Adrenal gland (tissue), 12 donors: ENCODE data around the gene DNAL4. TPM values are rescaled to one million over a fixed set of nuclear protein-coding genes. Genes with fewer than 3 reads are reported as not detected.
A peak's percentile ranks its signal among the peaks of the same experiment; 100 is the strongest.

Experiments
- DNase-seq, 7 donors: peaks; one replicate each; pipeline ENCODE4 v3.0.0-alpha.2; 2019 to 2020
- H3K27ac ChIP-seq, 5 donors: fragments of 200-600 bp; sonication (generic) in 4 of 5; 1 replicate in 3 of 5; 2 replicates in 2 of 5; pipeline versions ENCODE4 v1.5.1 to v1.8.0; 2016 to 2020; ENCODE audit warnings: mild to moderate bottlenecking in 1 of 5
- H3K27me3 ChIP-seq: fragments of 200-600 bp; 2 replicates; pipeline ENCODE4 v1.8.0; 2021
- H3K36me3 ChIP-seq, 2 donors: fragments of 200-600 bp; replicated peaks in 1 of 2; 1 replicate in 1 of 2; 2 replicates in 1 of 2; pipeline versions ENCODE4 v1.5.1 to v1.8.0; 2018 to 2022
- H3K4me1 ChIP-seq, 2 donors: fragments of 200-600 bp; replicated peaks in 1 of 2; 1 replicate in 1 of 2; 2 replicates in 1 of 2; pipeline versions ENCODE4 v1.5.1 to v1.8.0; 2018 to 2021
- H3K4me3 ChIP-seq, 4 donors: fragments of 200-600 bp; sonication (generic) in 3 of 4; one replicate each; pipeline ENCODE4 v1.5.1; 2016 to 2018
- H3K9me3 ChIP-seq, 3 donors: fragments of 200-600 bp; sonication (generic) in 1 of 3; replicated peaks in 1 of 3; 1 replicate in 2 of 3; 2 replicates in 1 of 3; pipeline versions ENCODE4 v1.5.1 to v1.8.0; 2016 to 2021
- CTCF ChIP-seq, 6 experiments: fragments of 450-650 bp in 4 of 6; fragments of 200-600 bp in 2 of 6; sonication (generic) in 1 of 6; IDR thresholded peaks; 1 replicate in 5 of 6; 2 replicates in 1 of 6; pipeline versions ENCODE4 v1.5.1 to v1.8.0; 2016 to 2021; ENCODE audit warnings: antibody characterized with exemption in 6 of 6, mild to moderate bottlenecking in 2 of 6, moderate library complexity in 1 of 6
- POLR2A ChIP-seq, 2 donors: fragments of 450-650 bp; IDR thresholded peaks; one replicate each; pipeline ENCODE4 v1.6.1; 2017; ENCODE audit warnings: antibody characterized with exemption in 2 of 2, mild to moderate bottlenecking in 2 of 2, moderate library complexity in 1 of 2
- WGBS, 4 donors: extraction: QIAGEN DNeasy Blood & Tissue Kit in 2 of 4; methylation state at CpG; one replicate each; pipeline versions ENCODE4 v1.1.5 to v1.1.7; 2013 to 2017; 5-methylcytosine and 5-hydroxymethylcytosine counted together
- intact Hi-C, 2 donors: fragments of 100-400 bp; cut with DNase I; formaldehyde crosslinking; loops; one replicate each; pipeline versions ENCODE4 v1.14.1 to v1.15.0; 2022 to 2023
- polyA plus RNA-seq, 3 donors: library from polyadenylated mRNA; stranded (reverse); fragments of 200-250 nt in 2 of 3; fragments of 350-450 nt in 1 of 3; fragmentation: Illumina TruSeq in 1 of 3; extraction: RNeasy Lipid Tissue Mini Kit (QIAGEN cat#74804) in 1 of 3; gene quantifications; one replicate each; pipeline ENCODE4 v1.2.3, GENCODE V29; 2013 to 2014
- total RNA-seq, 9 donors: library from RNA; depleted of rRNA in 4 of 9; stranded (reverse); fragments of >200 nt in 4 of 9; fragments of 120-200 nt in 1 of 9; fragmentation: NEBNext Ultra II Directional in 1 of 9; extraction: Animal tissue kit (Norgen Biotek cat#: 25700) in 1 of 9; gene quantifications; one replicate each; pipeline versions ENCODE4 v1.1.0 to v1.2.4, GENCODE V29; 2013 to 2023
- donor health status: healthy with polysubstance abuse.
- donor health status: Bipolar disorder and iron deficiency.
- donor health status: DM: yes; HTN: yes; CAD: no.
- donor health status: DM: no; HTN: no; CAD: no.
- donor health status: DM: no; HTN: no; CAD: no.
- donor health status: DM: yes; HTN: yes; CAD: no.

Gene DNAL4
- total and polyA plus RNA-seq, 12 donors = 11.8 to 29.8 (median 19.1) TPM

GRCh38 chr22:38793317-38793716 lies 626 bp downstream of the DNAL4 start:
- peaks cover 15 to 21% of the 10 kb centered on the region in 2 donors for H3K4me1 ChIP-seq
- peak overlapping the region; percentile 72 to 85 (median 78) for H3K4me3 ChIP-seq
- H3K9me3 ChIP-seq = no peaks in the 10 kb centered on the region
- intact Hi-C loops = no loop called here
- TF ChIP-seq CTCF (IDR thresholded peaks at IDR 0.05) = no peak
- peaks cover 0 to 4% of the 10 kb centered on the region in 2 donors for H3K36me3 ChIP-seq
- no peaks in the 10 kb centered on the region for H3K27me3 ChIP-seq
- WGBS, 4 donors = 23 to 27% (median 24%) methylated on average over 7 to 9 of the region's 9 CpGs
- H3K27ac ChIP-seq = peak overlapping the region in 4 of 5 donors; percentile 53 to 85 (median 68)
- DNase-seq = no peak

- DNase-seq = no peak
- no peak for TF ChIP-seq CTCF (IDR thresholded peaks at IDR 0.05)
- no peak for TF ChIP-seq POLR2A (IDR thresholded peaks at IDR 0.05)
- Histone ChIP-seq H3K27me3 (no peaks in the 10 kb centered on the region), H3K4me1 (peaks cover 20 to 26% of the 10 kb centered on the region in 2 donors), H3K27ac (peak overlapping the region in 2 of 5 donors; percentile 74 to 85), H3K36me3 (peaks cover 0 to 4% of the 10 kb centered on the region in 2 donors), H3K4me3 (peak overlapping the region in 1 of 4 donors; percentile 72), H3K9me3 (no peaks in the 10 kb centered on the region)
- 47 to 54% (median 50%) methylated on average over 4 of the region's 4 CpGs for WGBS, 4 donors
- intact Hi-C loops = no loop called here
Observed at GRCh38 chr22:38792833-38793232, 1.1 kb downstream of the DNAL4 start.

GRCh38 chr22:38789606-38790005 lies 4.3 kb downstream of the DNAL4 start:
- 85 to 90% (median 87%) methylated on average over 4 of the region's 4 CpGs for WGBS, 4 donors
- Histone ChIP-seq H3K27ac (peak overlapping the region; percentile 55 to 90 (median 84)), H3K4me1 (peaks cover 44 to 59% of the 10 kb centered on the region in 2 donors), H3K4me3 (no peak overlapping the region), H3K36me3 (peaks cover 0 to 4% of the 10 kb centered on the region in 2 donors), H3K9me3 (no peaks in the 10 kb centered on the region), H3K27me3 (no peaks in the 10 kb centered on the region)
- no peak for DNase-seq
- intact Hi-C loops = no loop called here
- TF ChIP-seq CTCF (IDR thresholded peaks at IDR 0.05) = no peak
- TF ChIP-seq POLR2A (IDR thresholded peaks at IDR 0.05) = no peak

GRCh38 chr22:38788846-38789245 lies 5.1 kb downstream of the DNAL4 start:
- H3K27me3 ChIP-seq = no peaks in the 10 kb centered on the region
- H3K27ac ChIP-seq = peak overlapping the region; percentile 55 to 90 (median 84)
- no peak for TF ChIP-seq POLR2A (IDR thresholded peaks at IDR 0.05)
- TF ChIP-seq CTCF (IDR thresholded peaks at IDR 0.05) = no peak
- H3K9me3 ChIP-seq = no peaks in the 10 kb centered on the region
- peaks cover 0 to 4% of the 10 kb centered on the region in 2 donors for H3K36me3 ChIP-seq
- WGBS, 4 donors = 31 to 54% (median 39%) methylated on average over 6 of the region's 6 CpGs
- H3K4me1 ChIP-seq = peaks cover 44 to 61% of the 10 kb centered on the region in 2 donors
- no peak overlapping the region for H3K4me3 ChIP-seq
- intact Hi-C loops = no loop called here
- no peak for DNase-seq
